ENCODE results near the gene UNC5A.

Gene UNC5A

GRCh38 chr5:176837707-176838115 is 27.4 kb downstream of the UNC5A start:
- no peak for TF ChIP-seq CTCF (IDR thresholded peaks at IDR 0.05; ENCODE audit: low read depth, low read length, missing control alignments)
- peak; percentile 82 for DNase-seq (ENCODE audit: low read depth)
- in situ Hi-C loops (cut with HindIII; ENCODE audit: low sequenced_read_pairs), result no loop called here
- no peak overlapping the region for H3K4me3 ChIP-seq (ENCODE audit: low read depth, low read length)

DNA sequence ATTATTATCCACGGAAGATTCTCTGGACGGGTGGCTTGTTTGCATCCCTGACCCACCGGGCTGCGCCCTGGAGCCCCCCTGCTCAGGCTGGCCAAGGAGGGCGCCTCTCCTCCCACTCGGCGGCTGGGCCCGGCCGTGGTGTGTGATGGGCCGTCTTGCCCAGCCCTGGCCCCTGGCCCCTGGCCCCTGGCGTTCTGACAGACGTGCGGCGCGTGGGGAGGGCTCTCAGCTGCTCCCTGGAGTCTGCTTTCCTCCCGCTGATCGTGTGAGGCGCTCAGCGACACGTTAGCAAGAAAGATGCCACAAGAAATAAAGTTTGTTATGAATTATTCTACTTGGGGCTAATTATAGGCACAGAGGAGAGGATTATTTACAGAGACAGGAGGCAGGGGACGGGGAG is 33.3 kb downstream of the UNC5A start:
- H3K4me3 ChIP-seq (ENCODE audit: low read depth, low read length), result no peak overlapping the region
- DNase-seq (ENCODE audit: low read depth), result no peak
- no peak for TF ChIP-seq CTCF (IDR thresholded peaks at IDR 0.05; ENCODE audit: low read depth, low read length, missing control alignments)
- in situ Hi-C loops (cut with HindIII; ENCODE audit: low sequenced_read_pairs), result no loop called here

DNA sequence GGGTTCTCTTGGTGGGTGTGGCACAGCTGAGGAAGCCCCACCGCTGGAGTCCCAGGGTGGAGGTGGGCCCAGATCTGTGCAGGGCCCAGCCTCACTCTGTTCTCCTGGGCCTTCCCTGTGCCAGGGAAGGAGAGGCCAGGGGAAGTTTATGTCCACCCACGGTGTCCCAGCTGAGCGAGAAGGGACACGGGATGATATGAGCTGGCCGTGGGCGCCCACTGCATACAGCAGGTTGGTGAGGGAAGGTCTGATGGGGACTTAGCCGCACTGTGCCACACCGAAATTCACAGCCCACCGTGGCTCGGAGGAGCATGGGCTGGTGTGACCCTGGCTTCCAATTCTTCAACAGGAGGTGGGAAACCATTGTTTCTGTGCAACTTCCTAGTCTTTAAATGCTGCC is 33.9 kb downstream of the UNC5A start:
- no peak overlapping the region for H3K4me3 ChIP-seq (ENCODE audit: low read depth, low read length)
- no peak for DNase-seq (ENCODE audit: low read depth)
- in situ Hi-C loops (cut with HindIII; ENCODE audit: low sequenced_read_pairs), result no loop called here
- no peak for TF ChIP-seq CTCF (IDR thresholded peaks at IDR 0.05; ENCODE audit: low read depth, low read length, missing control alignments)

DNA sequence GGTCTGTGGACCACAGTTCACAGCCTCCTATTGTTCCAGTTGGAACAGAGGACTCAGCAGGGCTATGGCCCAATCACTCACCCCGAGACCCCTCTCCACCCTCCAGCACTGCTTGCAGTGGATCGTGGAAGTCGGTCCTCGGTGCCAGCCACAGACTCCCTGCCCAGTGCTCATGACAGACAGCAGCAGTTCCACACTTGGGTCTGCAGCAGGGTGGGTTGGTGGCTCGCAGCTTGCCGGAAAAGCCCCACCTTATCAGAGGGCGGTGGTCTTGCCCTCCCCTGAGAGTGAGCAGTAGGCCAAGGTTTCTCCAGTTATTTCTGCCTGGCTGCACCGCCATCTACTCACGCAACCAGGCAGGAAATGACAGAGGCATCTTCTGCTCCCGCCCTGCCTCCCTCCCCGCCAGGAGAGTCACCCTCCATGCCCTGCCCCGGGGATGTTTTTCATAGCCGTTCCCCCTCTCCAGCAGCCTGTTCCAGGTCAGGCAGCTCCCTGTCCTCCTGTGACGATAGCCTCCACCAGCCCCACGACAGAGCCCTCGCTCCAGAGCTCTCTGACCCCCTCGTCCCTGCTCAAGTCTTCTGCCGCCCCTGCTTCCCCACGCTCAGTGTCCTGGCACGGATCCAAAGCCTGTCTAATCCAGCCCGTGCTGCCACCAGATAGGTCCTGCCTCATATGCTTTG is 34.5 kb downstream of the UNC5A start:
- no peak for DNase-seq (ENCODE audit: low read depth)
- in situ Hi-C loops (cut with HindIII; ENCODE audit: low sequenced_read_pairs), result no loop called here
- H3K4me3 ChIP-seq (ENCODE audit: low read depth, low read length), result no peak overlapping the region
- no peak for TF ChIP-seq CTCF (IDR thresholded peaks at IDR 0.05; ENCODE audit: low read depth, low read length, missing control alignments)

DNA sequence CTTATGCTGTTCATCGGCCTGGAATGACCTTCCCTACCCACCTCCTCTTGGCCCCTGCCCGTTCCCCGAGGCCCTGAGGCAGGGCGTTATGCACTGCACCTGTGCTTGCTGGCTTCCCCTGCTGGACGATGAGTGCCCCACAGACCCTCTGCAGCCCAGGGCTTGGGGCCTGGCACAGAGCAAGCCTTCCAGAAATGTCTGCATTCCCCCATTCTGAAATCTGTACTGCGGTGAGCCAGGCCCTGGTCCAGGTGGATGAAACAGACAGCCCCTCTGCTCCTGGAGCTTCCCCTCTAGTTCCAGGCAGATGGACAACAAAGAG is 35.0 kb downstream of the UNC5A start:
- no peak for DNase-seq (ENCODE audit: low read depth)
- TF ChIP-seq CTCF (IDR thresholded peaks at IDR 0.05; ENCODE audit: low read depth, low read length, missing control alignments), result no peak
- no peak overlapping the region for H3K4me3 ChIP-seq (ENCODE audit: low read depth, low read length)
- in situ Hi-C loops (cut with HindIII; ENCODE audit: low sequenced_read_pairs), result no loop called here

DNA sequence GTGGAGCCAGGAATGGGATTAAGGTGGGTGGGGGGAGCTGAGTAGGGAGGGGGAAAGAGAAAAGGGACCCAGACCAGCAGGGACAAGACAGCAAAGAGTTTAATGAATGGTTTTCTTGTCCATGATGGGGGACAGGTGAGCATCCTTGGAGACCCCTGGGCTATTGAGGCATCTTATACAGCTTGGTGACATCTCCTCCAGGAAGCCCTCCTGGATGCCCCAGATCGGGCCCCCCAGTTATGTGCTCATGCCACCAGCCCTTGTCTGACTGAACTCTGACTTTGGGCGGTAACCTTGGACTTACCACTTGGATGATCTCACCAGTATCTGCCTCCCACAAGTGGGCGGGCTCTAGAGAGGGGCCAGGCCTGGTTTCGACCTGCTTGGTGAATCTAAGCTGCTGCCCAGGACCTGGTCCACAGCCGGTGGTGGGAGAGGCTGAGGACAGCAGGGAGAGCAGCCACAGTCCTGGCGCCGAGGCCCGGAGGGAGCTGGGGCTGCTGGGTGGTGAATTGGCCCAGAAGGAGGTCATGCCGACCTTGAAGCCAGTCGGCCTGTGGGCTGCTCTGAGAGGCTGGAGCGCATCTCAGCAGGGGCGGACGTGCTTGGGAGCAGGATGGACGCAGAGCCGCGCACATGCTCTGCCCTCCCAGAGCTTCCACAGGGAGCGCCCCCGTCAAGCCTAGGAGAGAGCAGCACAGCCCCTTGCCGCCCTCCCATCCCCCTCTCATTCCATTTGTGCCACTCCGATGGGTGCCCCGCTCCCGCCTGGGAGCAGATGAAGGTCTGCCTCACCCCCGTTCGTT is 36.2 kb downstream of the UNC5A start:
- in situ Hi-C loops (cut with HindIII; ENCODE audit: low sequenced_read_pairs), result no loop called here
- DNase-seq (ENCODE audit: low read depth), result no peak
- TF ChIP-seq CTCF (IDR thresholded peaks at IDR 0.05; ENCODE audit: low read depth, low read length, missing control alignments), result no peak
- H3K4me3 ChIP-seq (ENCODE audit: low read depth, low read length), result no peak overlapping the region

All from astrocyte of the cerebellum (primary cell).